ENCODE results near the gene UXS1. TPM values are rescaled to one million over a fixed set of nuclear protein-coding genes. Genes with fewer than 3 reads are reported as not detected.

Gene UXS1
- polyA plus RNA-seq, 3 donors: 23.4 to 33.8 (median 29.3) TPM

DNA sequence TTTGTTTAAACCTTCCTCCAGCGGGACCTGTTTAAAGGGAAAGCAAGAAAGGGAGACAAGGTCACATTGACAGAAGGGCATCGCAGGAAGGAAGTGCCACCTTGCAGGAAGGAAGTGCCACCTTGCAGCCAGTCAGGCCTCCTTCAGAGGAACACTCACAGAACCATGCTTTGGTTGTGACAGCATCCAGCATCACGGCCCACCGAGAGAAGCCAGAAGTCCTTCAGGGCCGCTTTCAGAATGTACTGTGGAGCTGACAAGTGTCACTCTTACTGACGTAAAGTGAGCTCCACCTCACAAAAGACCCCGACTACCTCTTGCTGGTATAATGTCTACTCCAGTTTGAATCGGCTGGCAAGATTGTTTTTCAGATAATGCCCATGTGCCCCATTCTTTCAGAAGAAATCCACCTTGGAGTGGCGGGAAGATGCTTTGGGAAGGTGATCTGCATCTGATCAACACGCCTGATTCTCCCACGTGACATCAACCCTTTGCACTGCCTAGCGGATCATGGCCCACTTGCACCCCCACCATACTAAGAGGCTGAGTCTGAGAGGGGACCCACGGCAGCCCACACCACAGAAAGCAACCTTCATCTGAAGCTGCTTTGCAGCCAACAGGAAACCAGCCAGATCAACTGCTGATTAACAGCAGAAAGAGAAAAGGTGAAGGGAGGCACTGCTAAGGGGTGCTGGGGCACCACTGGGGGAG, 99.8 kb downstream of the UXS1 start:
- peak overlapping the region in 1 of 7 donors; percentile 16 for H3K27ac Mint-ChIP-seq
- H3K4me3 ChIP-seq (replicated peaks in 1 of 3; ENCODE audit: low read depth in 2 of 3, low read length in 3 of 3): no peak overlapping the region
- intact Hi-C loops (cut with micrococcal nuclease): no loop called here
- no peaks in the 10 kb centered on the region for H3K27me3 ChIP-seq (ENCODE audit: control insufficient read depth in 2 of 2, insufficient read depth in 2 of 2, low read length in 2 of 2)
- no peak overlapping the region for H2AFZ ChIP-seq (ENCODE audit: insufficient read depth, low read depth, low read length, poor library complexity, severe bottlenecking)
- no peaks in the 10 kb centered on the region for H3K9me3 ChIP-seq (replicated peaks in 1 of 2; ENCODE audit: control insufficient read depth in 1 of 2, insufficient read depth in 1 of 2, low read length in 2 of 2)
- no peak overlapping the region for H3K9ac ChIP-seq (ENCODE audit: insufficient read depth, low read length, poor library complexity, severe bottlenecking)
- H3K79me2 ChIP-seq (ENCODE audit: insufficient read depth, low read length): no peaks in the 10 kb centered on the region
- peaks cover 0 to 2% (median 0%) of the 10 kb centered on the region in 3 donors for H3K27me3 Mint-ChIP-seq (ENCODE audit: low read depth in 3 of 3)
- H3K4me3 Mint-ChIP-seq: no peak overlapping the region
- TF ChIP-seq, protein P1, sequence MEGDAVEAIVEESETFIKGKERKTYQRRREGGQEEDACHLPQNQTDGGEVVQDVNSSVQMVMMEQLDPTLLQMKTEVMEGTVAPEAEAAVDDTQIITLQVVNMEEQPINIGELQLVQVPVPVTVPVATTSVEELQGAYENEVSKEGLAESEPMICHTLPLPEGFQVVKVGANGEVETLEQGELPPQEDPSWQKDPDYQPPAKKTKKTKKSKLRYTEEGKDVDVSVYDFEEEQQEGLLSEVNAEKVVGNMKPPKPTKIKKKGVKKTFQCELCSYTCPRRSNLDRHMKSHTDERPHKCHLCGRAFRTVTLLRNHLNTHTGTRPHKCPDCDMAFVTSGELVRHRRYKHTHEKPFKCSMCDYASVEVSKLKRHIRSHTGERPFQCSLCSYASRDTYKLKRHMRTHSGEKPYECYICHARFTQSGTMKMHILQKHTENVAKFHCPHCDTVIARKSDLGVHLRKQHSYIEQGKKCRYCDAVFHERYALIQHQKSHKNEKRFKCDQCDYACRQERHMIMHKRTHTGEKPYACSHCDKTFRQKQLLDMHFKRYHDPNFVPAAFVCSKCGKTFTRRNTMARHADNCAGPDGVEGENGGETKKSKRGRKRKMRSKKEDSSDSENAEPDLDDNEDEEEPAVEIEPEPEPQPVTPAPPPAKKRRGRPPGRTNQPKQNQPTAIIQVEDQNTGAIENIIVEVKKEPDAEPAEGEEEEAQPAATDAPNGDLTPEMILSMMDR (IDR thresholded peaks at IDR 0.05): no peak
- H3K36me3 ChIP-seq (replicated peaks in 1 of 2; ENCODE audit: control insufficient read depth in 1 of 2, insufficient read depth in 2 of 2, low read length in 2 of 2): peaks cover 22 to 68% of the 10 kb centered on the region in 2 donors
- peaks cover 14% of the 10 kb centered on the region for H3K4me1 Mint-ChIP-seq
- H4K20me1 ChIP-seq (ENCODE audit: insufficient read depth, low read length): no peaks in the 10 kb centered on the region
- DNase-seq: no peak
- peaks cover 60 to 67% of the 10 kb centered on the region in 2 donors for H3K36me3 Mint-ChIP-seq
- no peak overlapping the region for H3K27ac ChIP-seq (ENCODE audit: low read depth in 1 of 2, low read length in 2 of 2)
- no peak overlapping the region for H3K4me2 ChIP-seq (replicated peaks; ENCODE audit: extremely low read depth, low read length, poor library complexity, severe bottlenecking)
- H3K9me3 Mint-ChIP-seq: peaks cover 0 to 2% (median 0%) of the 10 kb centered on the region in 7 donors
- H3K4me1 ChIP-seq (ENCODE audit: control insufficient read depth in 1 of 2, insufficient read depth in 2 of 2, low read length in 2 of 2): peaks cover 8 to 9% of the 10 kb centered on the region in 2 donors
- 60% methylated on average over 5 of the region's 13 CpGs for WGBS (ENCODE audit: insufficient coverage)

- peaks cover 7% of the 10 kb centered on the region in 2 donors for H3K4me1 ChIP-seq (ENCODE audit: control insufficient read depth in 1 of 2, insufficient read depth in 2 of 2, low read length in 2 of 2)
- no peaks in the 10 kb centered on the region for H3K9me3 ChIP-seq (replicated peaks in 1 of 2; ENCODE audit: control insufficient read depth in 1 of 2, insufficient read depth in 1 of 2, low read length in 2 of 2)
- intact Hi-C loops (cut with micrococcal nuclease): no loop called here
- 100% methylated on average over 2 of the region's 4 CpGs for WGBS (ENCODE audit: insufficient coverage)
- Mint-ChIP-seq H3K4me3 (no peak overlapping the region), H3K36me3 (peaks cover 38 to 40% of the 10 kb centered on the region in 2 donors), H3K9me3 (peaks cover 0 to 3% (median 0%) of the 10 kb centered on the region in 7 donors), H3K27ac (no peak overlapping the region), H3K27me3 (ENCODE audit: low read depth in 3 of 3) (peaks cover 0 to 5% (median 2%) of the 10 kb centered on the region in 3 donors), H3K4me1 (peaks cover 11% of the 10 kb centered on the region)
- H4K20me1 ChIP-seq (ENCODE audit: insufficient read depth, low read length): no peaks in the 10 kb centered on the region
- H3K27ac ChIP-seq (ENCODE audit: low read depth in 1 of 2, low read length in 2 of 2): no peak overlapping the region
- H2AFZ ChIP-seq (ENCODE audit: insufficient read depth, low read depth, low read length, poor library complexity, severe bottlenecking): no peak overlapping the region
- no peak for DNase-seq
- H3K27me3 ChIP-seq (ENCODE audit: control insufficient read depth in 2 of 2, insufficient read depth in 2 of 2, low read length in 2 of 2): no peaks in the 10 kb centered on the region
- H3K36me3 ChIP-seq (replicated peaks in 1 of 2; ENCODE audit: control insufficient read depth in 1 of 2, insufficient read depth in 2 of 2, low read length in 2 of 2): peaks cover 7 to 37% of the 10 kb centered on the region in 2 donors
- H3K4me2 ChIP-seq (replicated peaks; ENCODE audit: extremely low read depth, low read length, poor library complexity, severe bottlenecking): no peak overlapping the region
- H3K79me2 ChIP-seq (ENCODE audit: insufficient read depth, low read length): no peaks in the 10 kb centered on the region
- no peak overlapping the region for H3K9ac ChIP-seq (ENCODE audit: insufficient read depth, low read length, poor library complexity, severe bottlenecking)
- no peak overlapping the region for H3K4me3 ChIP-seq (replicated peaks in 1 of 3; ENCODE audit: low read depth in 2 of 3, low read length in 3 of 3)
- TF ChIP-seq, protein P1 (IDR thresholded peaks at IDR 0.05): no peak
Measured at GRCh38 chr2:106090916-106091618, 103.0 kb downstream of the UXS1 start.

Measured in CD14-positive monocyte (primary cell).